DMS53 treated with DMSO at 0.1 percent for 48 hours (cell line): ENCODE results near the gene STMP1.
A peak's percentile ranks its signal among the peaks of the same experiment; 100 is the strongest.

Experiments used
- DNase-seq: peaks from one replicate; lab custom pipeline; 2025; ENCODE audit not compliant: unreplicated experiment; lab: John Stamatoyannopoulos, UW

Gene STMP1

GRCh38 chr7:135693558-135693957 is 31.2 kb downstream of the STMP1 start:
- no peak for DNase-seq

- no peak for DNase-seq
These were observed 35.1 kb downstream of the STMP1 start for GRCh38 chr7:135697276-135698049.

DNA sequence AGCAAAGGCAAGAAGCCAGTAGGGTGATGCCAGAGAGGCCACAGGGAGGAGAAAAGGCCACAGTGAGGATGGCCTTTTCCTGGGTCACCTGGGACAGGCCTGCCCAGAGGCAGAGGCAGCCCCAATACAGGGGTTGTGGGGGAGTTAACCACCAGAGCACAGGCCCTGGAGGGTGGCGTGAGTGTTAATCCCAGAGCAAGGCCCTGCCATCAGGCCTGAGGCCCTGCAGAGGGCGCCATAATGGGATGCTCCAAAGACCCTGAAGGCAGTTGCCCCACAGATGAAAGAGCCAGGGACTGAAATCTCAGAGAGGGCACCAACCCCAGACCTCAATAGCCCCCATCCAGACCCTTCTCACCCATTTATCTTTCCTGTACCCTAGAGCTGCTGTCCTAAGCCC is 41.8 kb downstream of the STMP1 start:
- DNase-seq, result no peak

DNA sequence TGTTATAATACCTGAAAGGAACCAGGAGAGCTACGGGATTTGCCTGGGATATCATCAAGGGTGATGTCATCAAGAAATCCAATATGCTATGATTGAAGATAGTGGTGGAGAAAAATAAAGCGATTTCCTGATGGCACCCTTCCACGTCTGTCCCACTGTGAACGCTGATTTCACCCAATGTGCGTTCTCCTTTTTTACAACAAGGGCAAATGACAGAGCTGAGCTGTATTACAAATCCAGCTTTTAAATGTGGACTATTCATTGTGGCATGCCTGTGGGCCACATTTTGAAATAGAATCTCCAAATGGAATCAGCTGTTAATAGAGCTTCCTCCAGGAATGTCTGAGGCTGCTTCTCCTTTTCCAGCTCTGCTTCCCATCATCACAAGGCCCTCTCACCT is 42.4 kb downstream of the STMP1 start:
- DNase-seq, result no peak

GRCh38 chr7:135706038-135706742 is 43.9 kb downstream of the STMP1 start:
- DNase-seq, result no peak

GRCh38 chr7:135706858-135707569 is 44.7 kb downstream of the STMP1 start:
- no peak for DNase-seq

DNA sequence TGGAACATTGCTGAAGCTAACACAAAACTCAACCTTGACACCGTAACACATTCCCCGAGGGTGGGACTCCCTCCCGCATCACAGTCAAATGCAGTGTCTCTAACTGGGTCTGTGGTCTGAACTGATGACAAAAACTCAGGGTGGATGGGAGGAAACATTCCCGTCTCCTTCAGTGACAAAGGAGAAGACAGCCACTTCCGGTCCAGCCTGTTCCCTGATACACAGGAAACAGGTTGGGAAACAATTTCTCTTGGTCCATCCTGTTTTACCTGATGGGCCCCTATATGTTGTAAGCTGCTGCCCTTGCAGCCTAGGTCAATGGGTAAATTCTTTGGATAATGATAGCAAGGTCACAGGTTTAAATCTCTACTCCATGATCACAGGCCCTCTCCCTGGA is 45.3 kb downstream of the STMP1 start:
- no peak for DNase-seq

DNA sequence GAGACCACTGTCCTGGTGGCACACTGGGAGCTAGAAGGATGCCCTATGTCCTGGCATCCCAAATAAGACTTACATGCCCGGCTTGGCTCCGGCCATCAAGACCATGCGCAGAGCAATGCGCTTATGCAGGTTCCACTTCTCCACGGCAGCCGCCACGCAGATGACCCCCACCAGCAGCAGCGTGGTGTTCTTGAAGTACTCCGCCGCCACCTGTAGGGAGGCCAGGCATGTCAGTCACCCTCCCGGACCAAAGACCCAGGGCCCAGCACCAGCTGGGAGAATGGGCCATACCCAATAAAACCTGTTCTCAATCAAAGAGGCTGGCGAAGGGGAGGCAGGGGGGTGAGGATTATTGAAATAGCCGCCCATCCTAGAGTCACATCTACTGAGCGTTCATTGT is 45.7 kb downstream of the STMP1 start:
- no peak for DNase-seq

GRCh38 chr7:135709508-135709907 is 47.2 kb downstream of the STMP1 start:
- no peak for DNase-seq

- peak; percentile 11 for DNase-seq
These were observed 48.3 kb downstream of the STMP1 start for GRCh38 chr7:135710417-135711138.

DNA sequence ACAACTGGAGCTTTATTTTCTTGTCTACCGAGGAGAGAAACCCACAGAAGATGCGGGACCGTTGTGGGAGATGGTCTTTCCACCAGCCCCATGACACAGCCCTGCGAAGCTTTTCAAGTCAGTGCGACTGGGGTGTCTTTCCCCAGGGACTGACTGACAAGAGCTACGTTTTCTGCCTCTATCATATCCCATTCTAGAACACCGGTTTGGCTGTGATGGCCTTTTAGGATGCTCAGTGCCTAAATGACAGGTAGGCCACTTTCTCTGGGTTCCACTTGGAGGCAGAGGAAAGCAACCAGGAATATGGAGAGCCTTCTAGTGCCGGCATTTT is 48.8 kb downstream of the STMP1 start:
- DNase-seq, result no peak

DNA sequence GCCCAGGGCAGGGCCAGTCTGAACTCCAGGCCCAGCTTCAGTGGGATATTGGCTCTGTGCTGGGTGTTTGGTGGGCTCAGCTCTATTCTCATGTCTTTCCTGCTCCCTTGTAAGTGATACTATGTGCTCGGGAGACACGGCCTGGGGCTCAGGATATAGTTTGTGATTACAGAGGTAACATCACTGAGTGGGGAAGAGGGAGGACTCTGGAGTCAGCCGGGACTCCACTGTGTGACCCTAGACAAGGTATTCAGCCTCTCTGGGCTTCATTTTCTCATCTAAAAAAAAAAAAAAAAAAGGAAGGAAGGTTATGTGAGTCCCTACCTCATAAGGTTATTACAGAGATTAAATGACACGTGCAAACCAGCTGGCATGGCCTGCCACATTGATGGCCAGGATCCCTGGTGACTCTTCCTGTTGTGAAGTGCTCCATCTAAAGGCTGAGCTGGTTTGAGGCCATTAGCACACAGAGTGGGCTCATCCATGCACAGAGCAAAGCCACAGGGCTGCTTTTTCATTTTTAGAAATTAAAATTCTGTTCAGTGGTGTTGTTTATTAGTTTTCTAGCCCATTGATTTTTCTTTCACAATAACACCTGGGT is 50.0 kb downstream of the STMP1 start:
- DNase-seq, result no peak

- DNase-seq, result no peak
These were observed 50.5 kb downstream of the STMP1 start for GRCh38 chr7:135712796-135713195.

DNA sequence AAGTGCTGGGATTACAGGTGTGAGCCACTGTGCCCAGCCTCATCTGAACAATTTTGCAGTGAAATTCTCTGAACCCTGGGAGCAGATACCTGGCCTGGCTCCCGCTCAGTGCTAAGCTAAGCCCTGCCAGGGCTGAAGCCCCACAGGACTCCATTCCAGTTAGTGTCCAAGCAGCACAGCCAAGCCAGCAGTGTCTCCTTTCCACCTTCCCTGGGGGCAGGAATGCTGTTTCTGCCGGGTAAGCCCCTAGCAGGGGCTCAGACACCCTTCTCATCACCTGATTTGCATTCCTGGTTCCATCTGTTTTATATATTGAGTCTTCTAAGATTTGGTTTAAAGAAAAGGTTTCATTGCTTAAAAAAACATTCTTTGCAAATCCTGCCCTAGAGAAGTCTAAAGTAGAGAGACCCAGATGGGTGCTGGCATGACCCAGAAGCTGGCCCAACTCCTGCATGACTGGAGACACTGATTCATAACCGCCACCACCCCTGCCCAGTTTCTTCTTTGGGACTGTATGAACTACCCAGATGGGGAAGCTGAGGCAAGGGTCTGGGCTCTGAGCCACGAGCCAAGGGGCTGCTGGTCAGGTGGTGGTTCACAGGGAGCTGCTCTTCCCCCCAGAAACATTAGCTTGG is 51.6 kb downstream of the STMP1 start:
- no peak for DNase-seq

DNA sequence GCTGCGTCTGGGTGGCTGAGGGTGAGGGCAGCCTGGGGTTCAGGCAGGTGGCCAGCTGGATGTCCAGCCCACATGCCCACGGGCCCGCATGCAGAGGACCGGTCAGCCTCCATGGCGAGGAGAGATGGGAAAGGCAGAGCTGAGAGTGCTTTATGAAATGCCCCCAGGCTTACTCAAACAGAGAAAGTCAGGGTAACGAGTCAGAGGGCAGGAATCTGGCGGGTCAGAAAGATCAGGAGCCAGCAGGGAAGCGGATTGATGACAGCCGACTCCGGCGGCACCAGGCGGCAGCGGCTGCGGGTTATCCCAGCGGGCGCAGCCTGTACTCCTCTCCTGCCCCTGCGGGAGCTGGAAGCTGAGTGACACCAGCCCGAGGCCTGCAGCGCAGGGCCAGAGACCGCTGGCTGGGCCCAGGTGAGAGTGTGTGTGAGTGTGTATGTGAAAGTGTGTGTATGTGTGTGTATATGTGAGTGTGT is 52.3 kb downstream of the STMP1 start:
- DNase-seq, result no peak

GRCh38 chr7:135715055-135715522 is 52.8 kb downstream of the STMP1 start:
- no peak for DNase-seq

DNA sequence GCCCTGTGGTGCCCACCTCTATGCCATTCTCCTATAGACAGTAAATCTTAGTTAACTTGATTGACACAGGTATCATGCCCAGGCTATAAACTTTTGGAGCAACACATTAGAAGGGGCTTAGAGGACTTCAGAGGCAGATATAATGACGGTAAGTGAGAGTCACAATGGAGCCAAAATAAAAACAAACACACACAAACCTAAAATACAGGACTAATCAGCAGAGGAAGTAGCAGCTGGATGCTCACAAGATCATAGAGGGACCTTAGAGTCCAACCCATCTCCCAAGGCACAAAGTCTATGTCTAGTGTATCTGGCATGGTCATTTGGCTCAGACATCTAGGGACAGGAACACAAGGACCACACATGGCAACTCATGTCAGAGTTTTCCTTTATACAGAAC is 53.4 kb downstream of the STMP1 start:
- DNase-seq, result no peak

- peak; percentile 17 for DNase-seq
These were observed 54.4 kb downstream of the STMP1 start for GRCh38 chr7:135716677-135717238.

DNA sequence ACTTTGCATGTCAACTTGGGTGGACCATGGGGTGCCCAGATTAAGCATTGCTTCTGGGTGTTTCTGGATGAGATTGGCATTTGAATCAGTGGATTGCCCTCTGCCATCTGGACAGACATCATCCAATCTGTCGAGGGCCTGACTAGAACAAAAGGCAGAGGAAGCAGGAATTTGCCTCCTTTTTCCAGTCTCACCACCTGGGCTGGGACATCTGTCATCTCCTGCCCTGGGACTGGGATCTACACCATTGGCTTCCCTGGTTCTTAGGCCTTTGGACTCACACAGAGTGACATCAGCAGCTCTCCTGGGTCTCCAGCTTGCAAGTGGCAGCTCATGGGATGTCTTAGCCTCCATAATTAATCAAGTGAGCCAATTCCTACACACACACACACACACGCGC is 55.4 kb downstream of the STMP1 start:
- DNase-seq, result no peak

DNA sequence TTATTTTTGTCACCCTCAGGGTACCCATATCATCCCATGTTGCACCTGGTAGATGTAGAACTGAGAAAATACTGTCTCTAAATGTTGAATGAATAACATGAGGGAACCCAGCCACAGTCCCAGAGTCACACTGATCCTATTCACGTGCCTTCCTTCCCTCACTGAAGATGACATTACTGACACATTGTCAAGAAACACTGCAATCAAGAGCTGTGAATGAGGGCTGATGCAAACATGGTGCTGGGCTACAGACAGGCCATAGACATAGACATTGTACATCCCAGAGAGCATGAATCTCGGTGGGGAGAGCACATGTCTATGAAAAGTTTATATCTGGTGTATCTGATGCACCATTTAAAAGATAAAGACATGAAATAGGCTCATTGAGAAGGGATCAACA is 55.9 kb downstream of the STMP1 start:
- no peak for DNase-seq
